Right forelimb (tissue), 1 donor: ENCODE results near the gene IL17A.

Source experiments
- DNase-seq: peaks from one replicate; pipeline ENCODE4 v3.0.0-alpha.2; 2018

Gene IL17A

GRCh38 chr6:52186075-52186474 is at the start of gene IL17A:
IL17A (plus strand) TSS chr6:52186375; CDS start chr6:52186432, 57 bp downstream.
- no peak for DNase-seq

DNA sequence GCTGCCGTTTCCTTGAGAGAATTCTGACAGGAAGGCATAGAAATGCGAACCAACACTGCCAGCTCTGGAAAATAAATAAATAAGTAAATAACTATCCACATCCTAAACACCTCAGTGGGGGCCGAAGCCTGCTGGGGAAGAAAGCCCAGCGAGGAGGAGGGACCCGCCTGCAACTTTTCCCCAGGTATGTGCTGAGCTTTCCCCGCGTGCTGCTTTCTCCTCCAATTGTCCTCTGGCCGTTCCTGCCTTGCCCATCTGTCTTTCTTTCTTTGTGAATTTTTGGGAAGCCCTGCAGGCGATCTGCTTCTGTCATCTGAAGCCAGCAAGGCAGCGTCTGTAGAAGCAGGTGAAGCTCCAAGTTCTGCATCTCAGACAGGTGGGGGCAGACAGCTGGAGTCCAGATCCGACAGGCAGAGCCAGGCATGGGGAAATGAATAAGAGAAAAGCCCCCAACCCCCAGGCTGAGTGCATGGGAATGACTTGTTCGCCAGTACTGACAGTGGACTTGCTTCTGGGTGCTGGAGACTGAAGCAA is 49.2 kb upstream of the IL17A start:
- DNase-seq = no peak

DNA sequence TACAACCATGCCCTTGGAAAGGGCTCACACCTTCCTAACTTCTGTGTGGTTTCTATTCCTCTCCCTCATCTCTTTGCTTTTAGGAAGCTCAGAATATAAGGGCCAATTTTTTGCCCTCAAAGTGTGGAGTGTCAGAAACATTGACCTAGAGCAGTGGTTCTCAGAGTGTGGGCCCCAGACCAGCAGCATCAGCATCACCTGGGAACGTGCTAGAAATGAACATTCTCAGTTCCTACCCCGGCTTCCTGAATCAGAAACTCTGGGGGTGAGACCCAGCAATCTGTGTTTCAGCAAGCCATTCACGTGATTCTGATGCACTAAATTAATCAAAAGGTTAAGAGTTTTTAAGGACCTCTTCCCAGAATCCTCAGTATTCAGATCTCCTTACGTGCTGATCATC is 47.9 kb upstream of the IL17A start:
- no peak for DNase-seq

GRCh38 chr6:52139985-52140680 is 46.0 kb upstream of the IL17A start:
- no peak for DNase-seq

- no peak for DNase-seq
Measured at GRCh38 chr6:52141596-52141995, 44.6 kb upstream of the IL17A start.

- no peak for DNase-seq
Measured at GRCh38 chr6:52142556-52142955, 43.6 kb upstream of the IL17A start.

- DNase-seq = no peak
Measured at GRCh38 chr6:52143551-52143950, 42.6 kb upstream of the IL17A start.

- no peak for DNase-seq
Measured at GRCh38 chr6:52144196-52145076, 41.7 kb upstream of the IL17A start.

GRCh38 chr6:52146851-52147445 is 39.2 kb upstream of the IL17A start:
- DNase-seq = no peak

GRCh38 chr6:52149076-52149475 is 37.1 kb upstream of the IL17A start:
- no peak for DNase-seq

GRCh38 chr6:52149949-52150348 is 36.2 kb upstream of the IL17A start:
- no peak for DNase-seq

DNA sequence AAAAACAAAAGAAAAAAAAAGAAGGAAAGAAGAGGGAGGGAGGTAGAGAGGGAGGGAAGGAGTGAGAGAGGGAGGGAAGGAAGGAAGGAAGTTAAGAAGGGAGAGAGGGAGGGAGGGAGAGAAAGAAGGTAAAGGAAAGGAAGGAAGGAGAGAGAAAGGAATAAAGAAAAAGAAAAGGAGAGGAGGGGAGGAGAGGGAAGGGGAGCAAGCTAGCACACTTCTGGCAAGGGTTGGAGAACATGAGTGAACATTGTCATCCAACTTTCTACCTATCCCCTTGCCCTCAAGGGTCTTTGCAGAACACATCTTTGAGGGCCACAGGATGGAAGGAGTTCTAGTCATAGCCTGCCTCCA is 34.1 kb upstream of the IL17A start:
- DNase-seq = no peak

DNA sequence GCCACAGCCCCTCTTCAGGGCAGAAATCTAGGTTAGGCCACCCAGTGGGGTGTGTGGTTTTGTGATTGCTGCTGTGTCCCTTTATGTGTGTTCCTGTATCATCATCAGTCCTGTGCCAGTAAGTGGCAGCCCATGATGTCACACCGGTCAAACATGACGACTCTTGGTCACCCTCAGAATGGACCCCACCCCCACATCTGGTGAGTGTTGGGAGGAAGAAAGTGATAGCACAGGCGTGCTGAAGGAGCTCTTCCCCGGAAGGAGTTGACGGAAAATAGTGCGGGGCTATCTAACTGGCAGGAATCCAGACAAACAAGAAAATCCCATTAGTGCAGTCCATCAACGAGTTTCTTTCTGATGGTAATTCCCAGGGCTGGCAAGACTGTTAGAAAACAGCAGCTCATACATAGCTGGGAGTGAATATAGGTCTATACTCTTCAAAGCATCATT is 33.4 kb upstream of the IL17A start:
- DNase-seq = no peak

DNA sequence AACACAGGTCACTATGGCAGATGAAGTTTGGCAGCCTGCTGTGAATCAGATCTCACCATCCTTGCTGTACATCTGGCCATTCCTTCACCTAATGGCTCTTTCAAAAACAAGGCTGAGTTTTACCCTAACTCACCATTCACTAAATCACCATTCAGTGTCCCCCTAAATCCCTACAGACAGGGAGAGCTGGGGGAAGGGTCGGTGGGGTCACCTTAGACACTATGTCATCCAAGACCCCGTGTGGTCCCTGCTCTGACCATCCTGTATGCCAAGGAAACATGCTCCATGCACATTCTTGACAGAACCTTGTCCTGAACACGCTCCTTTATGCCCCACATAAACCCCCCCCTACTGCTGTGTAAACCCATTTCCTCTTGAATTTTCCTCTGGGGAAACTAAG is 31.8 kb upstream of the IL17A start:
- no peak for DNase-seq

DNA sequence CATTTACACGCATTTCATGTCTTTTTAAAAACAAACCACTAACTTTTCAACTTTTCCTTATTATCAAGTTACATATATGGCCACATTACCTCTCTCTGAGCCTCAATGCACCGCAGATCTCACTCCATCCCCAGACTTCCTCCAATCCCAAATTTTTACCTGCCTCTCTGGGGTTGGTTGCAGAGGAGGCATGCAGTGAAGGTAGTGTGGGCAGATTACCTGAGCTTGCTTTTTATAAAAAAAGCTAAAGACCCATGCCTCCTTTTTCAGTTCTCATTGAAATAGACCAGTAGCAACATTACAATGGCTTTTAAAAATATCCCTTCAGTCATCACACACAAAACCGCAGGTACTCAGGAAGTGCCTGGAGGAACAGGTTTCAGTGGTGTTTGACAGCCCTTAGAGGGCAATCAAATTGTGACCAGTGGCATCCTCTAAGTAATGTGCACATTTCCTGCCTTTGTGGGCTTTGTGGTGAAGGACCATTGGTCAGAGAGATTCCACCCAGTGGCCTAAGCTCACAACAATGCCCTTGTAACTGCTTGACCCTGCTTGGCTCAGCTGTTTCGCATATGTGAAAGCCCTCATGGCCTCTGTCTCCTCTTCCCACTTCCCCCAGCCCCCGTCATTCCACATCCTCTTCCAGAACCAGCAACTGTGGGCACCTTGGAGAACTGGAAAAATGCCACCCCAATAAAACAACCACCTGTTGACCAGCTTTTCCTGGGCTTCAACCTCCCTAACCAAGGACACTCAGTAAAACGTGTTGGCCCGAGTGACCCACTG is 30.2 kb upstream of the IL17A start:
- DNase-seq = no peak

DNA sequence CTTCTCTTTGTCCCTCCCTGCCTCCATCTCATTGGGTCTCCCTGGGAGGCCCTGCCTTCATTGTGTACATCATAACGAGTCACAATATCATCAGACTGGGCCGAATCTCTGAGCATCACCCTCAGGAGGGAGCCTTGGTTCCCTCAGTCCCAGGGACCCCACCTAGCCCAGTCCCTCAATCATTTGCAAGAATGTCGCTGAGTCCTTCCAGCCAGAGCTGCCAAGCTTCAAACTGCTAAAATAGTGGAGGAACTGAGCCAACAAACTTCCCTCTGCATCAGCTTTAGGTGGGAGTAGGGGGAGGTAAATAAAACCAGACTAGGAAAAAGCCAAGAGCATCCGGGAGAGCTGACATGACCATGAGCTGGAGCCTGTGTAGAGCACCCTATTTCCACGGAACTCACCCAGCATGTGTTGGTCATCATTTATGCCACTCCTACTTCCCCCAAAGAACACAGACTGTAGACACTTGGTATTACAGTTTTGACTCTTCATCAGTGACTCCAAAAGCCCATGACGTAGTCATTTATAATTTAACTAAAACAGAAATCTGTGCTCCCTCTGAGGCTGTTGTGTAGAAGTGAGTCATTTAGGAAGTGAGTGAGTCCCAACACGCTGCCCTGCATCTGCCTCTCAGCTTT is 28.8 kb upstream of the IL17A start:
- DNase-seq = no peak

DNA sequence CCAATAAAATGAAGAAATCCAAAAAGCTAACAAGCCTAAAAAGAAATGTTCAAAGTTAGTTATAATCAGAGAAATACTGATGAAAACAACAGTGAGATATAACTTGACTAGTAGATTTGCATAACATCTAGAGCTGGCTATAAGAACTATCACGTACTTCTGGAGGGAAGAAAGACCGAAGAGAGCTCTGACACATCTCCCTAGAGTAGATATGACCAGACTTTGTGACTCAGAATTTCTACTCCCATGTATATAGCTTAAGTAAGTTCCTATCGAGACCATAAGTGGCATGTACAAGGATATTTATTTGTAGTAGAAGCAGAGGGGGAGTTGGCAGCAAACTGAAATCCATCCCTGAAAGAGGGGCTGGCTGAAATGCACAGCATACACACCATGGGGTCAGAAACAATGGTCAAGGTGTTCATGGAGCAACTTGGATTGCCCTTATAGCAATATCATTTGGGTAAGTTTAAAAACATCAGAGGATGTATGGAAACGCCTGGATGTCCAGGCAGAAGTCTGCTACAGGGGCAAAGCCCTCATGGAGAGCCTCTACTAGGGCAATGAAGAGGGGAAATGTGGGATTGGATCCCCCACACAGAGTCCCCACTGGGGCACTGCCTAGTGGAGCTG is 25.6 kb upstream of the IL17A start:
- no peak for DNase-seq

- no peak for DNase-seq
Measured at GRCh38 chr6:52161689-52162438, 24.3 kb upstream of the IL17A start.

- no peak for DNase-seq
Measured at GRCh38 chr6:52162940-52163908, 23.0 kb upstream of the IL17A start.
